Panc1 (cell line): Measurements from ENCODE around the gene KIR2DL1.

Source experiments
- CTCF ChIP-seq: fragments of 450-650 bp; IDR thresholded peaks from 2 replicates; pipeline ENCODE4 v1.5.1; 2017; ENCODE audit warnings: mild to moderate bottlenecking
- POLR2AphosphoS5 ChIP-seq: IDR thresholded peaks from 2 replicates; pipeline ENCODE4 v1.6.1; 2012; ENCODE audit warnings: mild to moderate bottlenecking, low read depth, low read length, moderate library complexity

DNA sequence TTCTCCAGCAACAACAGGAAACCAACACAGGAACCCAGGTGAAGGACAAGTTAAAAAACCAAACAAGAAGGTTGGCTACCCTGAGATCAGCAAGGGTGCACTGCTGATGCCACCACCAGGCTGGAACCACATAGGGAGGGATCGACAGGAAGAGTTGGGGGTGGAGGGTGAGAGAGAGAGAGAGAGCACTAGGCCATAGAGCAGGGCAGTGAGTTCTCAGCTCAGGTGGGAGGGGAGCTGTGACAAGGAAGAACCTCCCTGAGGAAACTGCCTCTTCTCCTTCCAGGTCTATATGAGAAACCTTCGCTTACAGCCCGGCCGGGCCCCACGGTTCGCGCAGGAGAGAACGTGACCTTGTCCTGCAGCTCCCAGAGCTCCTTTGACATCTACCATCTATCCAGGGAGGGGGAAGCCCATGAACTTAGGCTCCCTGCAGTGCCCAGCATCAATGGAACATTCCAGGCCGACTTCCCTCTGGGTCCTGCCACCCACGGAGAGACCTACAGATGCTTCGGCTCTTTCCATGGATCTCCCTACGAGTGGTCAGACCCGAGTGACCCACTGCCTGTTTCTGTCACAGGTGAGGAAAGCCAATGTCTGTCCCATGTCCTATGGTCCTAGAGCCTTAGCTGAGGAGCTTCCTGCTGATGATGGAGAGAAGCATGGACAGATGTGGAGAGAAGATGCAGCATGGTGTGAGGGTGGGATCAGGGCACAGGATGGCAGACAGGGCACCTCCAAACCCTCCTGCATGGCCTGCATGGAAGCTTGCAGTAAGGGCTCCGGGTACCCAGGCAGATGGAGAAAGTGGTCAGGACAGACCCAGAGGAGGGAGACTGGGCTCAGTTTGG, 36.3 kb downstream of the KIR2DL1 start:
- TF ChIP-seq POLR2AphosphoS5, result no peak
- no peak for TF ChIP-seq CTCF
